PC-3 (cell line): ENCODE measurements around the gene SESTD1. TPM values are rescaled to one million over a fixed set of nuclear protein-coding genes. Genes with fewer than 3 reads are reported as not detected.

Source experiments
- ATAC-seq: fragments of 200-7000 bp; cut with Tn5 transposase; 2 replicates; pipeline ENCODE4 v1.9.1; 2020; ENCODE audit warnings: mild to moderate bottlenecking, moderate library complexity
- BruUV-seq: library from RNA; stranded (reverse); fragments of 400-500 nt; replicated peaks from 2 replicates; lab custom pipeline; 2021; lab: Mats Ljungman, UMichigan
- CTCF ChIA-PET: fragments of 300-600 bp; sonication (Branson Sonifier 250); formaldehyde crosslinking; loops from one replicate; lab custom pipeline; 2022; ENCODE audit warnings: antibody characterized with exemption; lab: Charles Lee
- POLR2A ChIA-PET: fragments of 300-600 bp; sonication (Branson Sonifier 250); formaldehyde crosslinking; loops from one replicate; lab custom pipeline; 2022; ENCODE audit warnings: antibody characterized with exemption; ENCODE audit not compliant: unreplicated experiment; lab: Charles Lee
- DNase-seq: peaks from one replicate; pipeline ENCODE4 v3.0.0-alpha.2; 2015
- H2AFZ ChIP-seq: fragments of 300-600 bp; sonication (generic); 2 replicates; pipeline ENCODE4 v1.6.0; 2016; ENCODE audit warnings: antibody characterized with exemption, low read length
- H3F3A ChIP-seq: fragments of 300-600 bp; sonication (generic); one replicate; pipeline ENCODE4 v1.6.0; 2017; ENCODE audit warnings: antibody characterized with exemption, low read length, control low read depth, mild to moderate bottlenecking; ENCODE audit not compliant: unreplicated experiment
- H3K27ac ChIP-seq: fragments of 300-600 bp; sonication (generic); 2 replicates; pipeline ENCODE4 v1.5.1; 2016; ENCODE audit warnings: mild to moderate bottlenecking, low read length
- H3K27me3 ChIP-seq: fragments of 300-600 bp; sonication (generic); 2 replicates; pipeline ENCODE4 v1.6.1; 2016; ENCODE audit warnings: low read length, mixed read lengths
- H3K36me3 ChIP-seq: fragments of 300-600 bp; sonication (generic); 2 replicates; pipeline ENCODE4 v1.6.1; 2016; ENCODE audit warnings: low read depth, mixed run types, low read length, mixed read lengths
- H3K4me1 ChIP-seq: fragments of 300-600 bp; sonication (generic); 2 replicates; pipeline ENCODE4 v1.5.1; 2016; ENCODE audit warnings: low read length; ENCODE audit not compliant: insufficient read depth
- H3K4me2 ChIP-seq: fragments of 300-600 bp; sonication (generic); 2 replicates; pipeline ENCODE4 v1.6.0; 2016; ENCODE audit warnings: low read length
- H3K4me3 ChIP-seq: fragments of 300-600 bp; sonication (generic); 2 replicates; pipeline ENCODE4 v1.5.1; 2016; ENCODE audit warnings: mild to moderate bottlenecking, low read length, mixed read lengths
- H3K79me2 ChIP-seq: fragments of 300-600 bp; sonication (generic); 2 replicates; pipeline ENCODE4 v1.6.1; 2017; ENCODE audit warnings: low read length, mixed read lengths
- H3K9ac ChIP-seq: fragments of 300-600 bp; sonication (generic); 2 replicates; pipeline ENCODE4 v1.6.0; 2016; ENCODE audit warnings: mild to moderate bottlenecking, low read length
- H3K9me2 ChIP-seq: fragments of 300-600 bp; sonication (generic); replicated peaks from 2 replicates; pipeline ENCODE4 v1.6.1; 2016; ENCODE audit warnings: mixed run types, low read length, mixed read lengths
- H3K9me3 ChIP-seq: fragments of 300-600 bp; sonication (generic); 2 replicates; pipeline ENCODE4 v1.6.1; 2016; ENCODE audit warnings: low read length, mixed read lengths
- H4K20me1 ChIP-seq: fragments of 300-600 bp; sonication (generic); 2 replicates; pipeline ENCODE4 v1.6.1; 2016; ENCODE audit warnings: low read length, mixed read lengths
- EZH2 ChIP-seq: fragments of 300-600 bp; sonication (generic); IDR thresholded peaks from one replicate; pipeline ENCODE4 v1.6.1; 2017; ENCODE audit warnings: antibody characterized with exemption, mild to moderate bottlenecking, low read length; ENCODE audit not compliant: unreplicated experiment
- EZH2phosphoT487 ChIP-seq: fragments of 300-600 bp; sonication (generic); IDR thresholded peaks from 2 replicates; pipeline ENCODE4 v1.6.1; 2018; ENCODE audit warnings: mild to moderate bottlenecking, antibody characterized with exemption, low read length, borderline replicate concordance
- intact Hi-C: fragments of 100-400 bp; cut with micrococcal nuclease; formaldehyde crosslinking; loops from 2 replicates; pipeline ENCODE4 v1.9.0; 2023
- total RNA-seq: library from RNA; depleted of rRNA; stranded (reverse); fragments of >200 nt; gene quantifications from 2 replicates; pipeline ENCODE4 v1.2.3, GENCODE V29; 2014
- TF ChIP-seq, protein P1 (sequence below): fragments of 300-600 bp; sonication (generic); conservative IDR thresholded peaks from 2 replicates; pipeline ENCODE4 v1.5.1; 2017; ENCODE audit warnings: antibody characterized with exemption, low read depth, mild to moderate bottlenecking, low read length

The SESTD1 gene
- total RNA-seq, 1 experiment from 2014 or later: 12.2 TPM

GRCh38 chr2:179275253-179276012 lies 10.8 kb upstream of the SESTD1 start:
- TF ChIP-seq, protein P1, sequence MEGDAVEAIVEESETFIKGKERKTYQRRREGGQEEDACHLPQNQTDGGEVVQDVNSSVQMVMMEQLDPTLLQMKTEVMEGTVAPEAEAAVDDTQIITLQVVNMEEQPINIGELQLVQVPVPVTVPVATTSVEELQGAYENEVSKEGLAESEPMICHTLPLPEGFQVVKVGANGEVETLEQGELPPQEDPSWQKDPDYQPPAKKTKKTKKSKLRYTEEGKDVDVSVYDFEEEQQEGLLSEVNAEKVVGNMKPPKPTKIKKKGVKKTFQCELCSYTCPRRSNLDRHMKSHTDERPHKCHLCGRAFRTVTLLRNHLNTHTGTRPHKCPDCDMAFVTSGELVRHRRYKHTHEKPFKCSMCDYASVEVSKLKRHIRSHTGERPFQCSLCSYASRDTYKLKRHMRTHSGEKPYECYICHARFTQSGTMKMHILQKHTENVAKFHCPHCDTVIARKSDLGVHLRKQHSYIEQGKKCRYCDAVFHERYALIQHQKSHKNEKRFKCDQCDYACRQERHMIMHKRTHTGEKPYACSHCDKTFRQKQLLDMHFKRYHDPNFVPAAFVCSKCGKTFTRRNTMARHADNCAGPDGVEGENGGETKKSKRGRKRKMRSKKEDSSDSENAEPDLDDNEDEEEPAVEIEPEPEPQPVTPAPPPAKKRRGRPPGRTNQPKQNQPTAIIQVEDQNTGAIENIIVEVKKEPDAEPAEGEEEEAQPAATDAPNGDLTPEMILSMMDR: no peak
- TF ChIP-seq EZH2phosphoT487 (no peak), EZH2 (no peak)
- ATAC-seq (no peak), DNase-seq (no peak)
- H3K36me3 ChIP-seq: no peaks in the 10 kb centered on the region
- H3K4me3 ChIP-seq: no peak overlapping the region
- H3K9me2 ChIP-seq: no peaks in the 10 kb centered on the region
- H3K4me2 ChIP-seq: no peak overlapping the region
- H4K20me1 ChIP-seq: no peaks in the 10 kb centered on the region
- H2AFZ ChIP-seq: no peak overlapping the region
- no peaks in the 10 kb centered on the region for H3K79me2 ChIP-seq
- H3K9me3 ChIP-seq: no peaks in the 10 kb centered on the region
- POLR2A ChIA-PET: no interaction called here
- no peak overlapping the region for H3K9ac ChIP-seq
- peaks cover 6% of the 10 kb centered on the region for H3F3A ChIP-seq
- H3K27ac ChIP-seq: no peak overlapping the region
- peaks cover 42% of the 10 kb centered on the region for H3K4me1 ChIP-seq
- BruUV-seq: no TSS peak
- CTCF ChIA-PET: no interaction called here
- H3K27me3 ChIP-seq: no peaks in the 10 kb centered on the region
- intact Hi-C loops: no loop called here

DNA sequence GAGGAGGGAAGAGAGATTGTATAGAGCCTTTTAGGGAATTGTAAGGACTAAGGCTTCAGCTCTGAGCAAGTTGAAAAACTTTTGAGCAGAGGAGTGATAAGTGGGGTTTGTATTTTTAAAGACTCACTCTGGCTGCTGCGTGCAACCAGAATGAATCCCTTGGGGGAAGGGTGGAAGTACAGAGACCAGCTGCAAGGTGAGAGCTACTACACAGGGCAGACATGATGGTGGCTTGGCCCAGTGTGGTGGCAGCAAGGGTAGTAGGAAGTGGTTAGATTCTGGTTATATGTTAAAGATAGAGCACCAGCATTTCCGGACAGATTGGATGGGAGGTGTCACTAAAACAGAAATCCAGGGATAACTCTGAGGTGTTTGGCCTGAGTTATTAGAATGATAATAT lies 10.1 kb upstream of the SESTD1 start:
- Histone ChIP-seq H3K27me3 (no peaks in the 10 kb centered on the region), H3K4me3 (no peak overlapping the region), H2AFZ (no peak overlapping the region), H4K20me1 (no peaks in the 10 kb centered on the region), H3K9ac (no peak overlapping the region), H3K27ac (no peak overlapping the region), H3F3A (peaks cover 6% of the 10 kb centered on the region), H3K9me3 (no peaks in the 10 kb centered on the region), H3K9me2 (no peaks in the 10 kb centered on the region), H3K4me1 (peaks cover 44% of the 10 kb centered on the region), H3K4me2 (no peak overlapping the region), H3K36me3 (no peaks in the 10 kb centered on the region), H3K79me2 (no peaks in the 10 kb centered on the region)
- intact Hi-C loops: no loop called here
- no peak for DNase-seq
- POLR2A ChIA-PET: no interaction called here
- ATAC-seq: no peak
- no TSS peak for BruUV-seq
- CTCF ChIA-PET: no interaction called here
- TF ChIP-seq EZH2: no peak
- no peak for TF ChIP-seq EZH2phosphoT487
- TF ChIP-seq, protein P1: no peak

- peak overlapping the region; percentile 78 for H3K4me2 ChIP-seq
- H3K4me3 ChIP-seq: no peak overlapping the region
- no peaks in the 10 kb centered on the region for H3K36me3 ChIP-seq
- BruUV-seq: no TSS peak
- ATAC-seq (no peak), DNase-seq (no peak)
- intact Hi-C loops: loop anchor here (2.0 kb wide), 1 partner anchor 59 kb away; no protein-coding TSS in a partner anchor
- H3F3A ChIP-seq: peaks cover 6% of the 10 kb centered on the region
- no peak overlapping the region for H2AFZ ChIP-seq
- H3K27me3 ChIP-seq: no peaks in the 10 kb centered on the region
- peaks cover 52% of the 10 kb centered on the region for H3K4me1 ChIP-seq
- H3K9ac ChIP-seq: no peak overlapping the region
- POLR2A ChIA-PET: no interaction called here
- peak overlapping the region; percentile 89 for H3K27ac ChIP-seq
- CTCF ChIA-PET: no interaction called here
- no peaks in the 10 kb centered on the region for H4K20me1 ChIP-seq
- no peaks in the 10 kb centered on the region for H3K9me2 ChIP-seq
- H3K9me3 ChIP-seq: no peaks in the 10 kb centered on the region
- TF ChIP-seq, protein P1: no peak
- no peak for TF ChIP-seq EZH2
- no peak for TF ChIP-seq EZH2phosphoT487
- H3K79me2 ChIP-seq: no peaks in the 10 kb centered on the region
These were observed 8.9 kb upstream of the SESTD1 start for GRCh38 chr2:179273461-179273962.
